HT1080 (cell line): ENCODE results near the gene CMTM2. TPM values are rescaled to one million over a fixed set of nuclear protein-coding genes. Genes with fewer than 3 reads are reported as not detected.
"Not testable (repeated sequence)": the region's sequence is repeated elsewhere in the genome, so short reads cannot be mapped to it uniquely, and the experiment has no call there.

Experiments
- DNase-seq: peaks from one replicate; pipeline ENCODE4 v3.0.0-alpha.2; 2015; ENCODE audit warnings: low read depth
- total RNA-seq: library from RNA; depleted of rRNA; stranded (reverse); fragments of >200 nt; shearing (Covaris generic); gene quantifications from 2 replicates; pipeline ENCODE4 v1.2.3, GENCODE V29; 2014

CMTM2 gene
- total RNA-seq, 1 experiment from 2014 or later: not detected

DNA sequence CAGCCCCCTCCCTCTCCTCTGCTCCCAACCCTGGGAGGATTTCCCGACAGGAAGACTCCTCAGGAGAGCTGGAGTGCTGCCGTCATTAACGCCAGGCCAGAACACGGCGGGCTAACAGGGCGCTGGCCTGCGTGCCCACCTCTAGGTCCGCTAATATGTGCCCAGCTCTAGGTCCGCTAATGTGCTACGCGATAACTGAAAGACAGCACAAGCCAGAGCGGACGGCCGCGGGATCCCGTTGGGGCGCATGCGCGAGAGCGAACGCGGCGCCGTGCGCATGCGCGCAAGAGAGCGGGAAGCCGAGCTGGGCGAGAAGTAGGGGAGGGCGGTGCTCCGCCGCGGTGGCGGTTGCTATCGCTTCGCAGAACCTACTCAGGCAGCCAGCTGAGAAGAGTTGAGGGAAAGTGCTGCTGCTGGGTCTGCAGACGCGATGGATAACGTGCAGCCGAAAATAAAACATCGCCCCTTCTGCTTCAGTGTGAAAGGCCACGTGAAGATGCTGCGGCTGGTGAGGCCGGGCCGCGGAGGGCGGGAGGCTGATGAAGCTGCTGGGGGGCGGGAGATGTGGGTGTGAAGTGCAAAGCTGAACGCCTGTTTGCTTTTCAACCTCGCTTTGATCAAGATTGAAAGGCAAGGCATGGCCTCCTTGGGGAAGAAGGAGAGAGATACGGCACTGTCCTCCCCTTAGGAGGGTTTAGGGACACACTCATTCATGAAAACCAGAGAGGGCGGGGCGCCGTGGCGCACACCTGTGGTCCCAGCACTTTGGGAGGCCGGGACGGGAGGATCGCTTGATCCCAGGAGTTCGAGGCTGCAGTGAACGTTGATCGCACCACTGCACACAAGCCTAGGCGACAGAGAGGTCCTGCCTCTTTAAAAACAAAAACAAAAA is 26.7 kb upstream of the CMTM2 start, which contains the start of gene CKLF:
Gene CKLF, plus strand, starts transcription at position 291 of the 892 bp plus-strand sequence. Its CDS starts 140 bp downstream, at position 431.
- peak; percentile 87 for DNase-seq

DNA sequence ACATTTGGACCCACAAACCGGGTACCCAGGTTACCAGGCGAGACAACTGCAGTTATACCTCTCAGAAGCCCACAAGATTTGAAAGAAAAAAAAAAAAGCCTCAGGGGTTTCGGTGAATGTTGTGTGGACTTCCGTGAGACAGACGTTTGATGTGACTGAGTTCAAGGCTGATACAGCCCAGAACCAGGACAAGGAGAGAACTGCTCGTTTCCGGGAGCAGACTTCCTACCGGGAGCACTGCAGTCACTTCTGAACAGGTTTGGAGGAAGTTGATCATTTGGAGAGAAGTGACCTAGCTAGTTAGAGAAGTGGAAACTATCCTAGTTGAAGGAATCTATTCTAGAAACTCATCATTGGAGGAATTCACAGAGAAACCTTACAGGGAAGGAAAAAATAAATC is 26.0 kb upstream of the CMTM2 start:
- no peak for DNase-seq

DNA sequence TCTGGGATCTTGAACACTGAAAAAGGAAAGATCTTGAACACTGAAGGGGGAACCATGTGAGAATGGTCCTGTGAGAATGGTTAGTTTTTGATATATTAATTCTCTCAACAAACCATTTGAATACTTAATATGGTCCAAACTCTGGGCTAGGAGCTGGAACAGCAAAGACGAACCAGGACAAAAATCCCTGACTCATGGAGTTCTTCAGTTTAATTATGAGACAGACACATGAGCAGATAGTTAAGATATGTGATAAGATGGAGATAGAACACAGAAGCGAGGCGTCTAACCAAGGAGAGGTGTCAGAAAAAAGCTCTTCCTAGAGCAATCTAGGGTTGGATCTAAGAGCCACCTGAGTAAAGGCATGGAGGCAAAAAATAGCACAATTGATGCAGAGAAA is 25.2 kb upstream of the CMTM2 start:
- no peak for DNase-seq

DNA sequence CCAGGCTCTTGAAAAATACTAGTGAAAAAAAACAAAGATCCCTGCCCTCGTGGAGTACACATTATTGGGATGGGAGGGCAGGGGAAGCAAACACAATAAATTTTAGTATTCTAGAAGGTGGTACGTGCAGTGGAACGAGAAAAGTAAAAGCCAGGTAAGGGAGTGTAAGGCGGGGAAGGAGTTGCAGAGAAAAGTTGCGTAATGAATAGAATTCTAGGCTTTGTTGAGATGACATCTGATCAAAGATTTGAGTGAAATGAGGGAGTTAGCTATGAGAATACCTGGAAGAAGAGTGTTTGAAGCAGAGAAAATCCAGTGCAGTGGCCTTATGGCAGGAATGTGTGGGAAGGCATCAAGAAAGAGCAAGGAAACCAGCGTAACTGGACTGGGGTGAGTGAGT is 24.8 kb upstream of the CMTM2 start:
- DNase-seq: no peak

DNA sequence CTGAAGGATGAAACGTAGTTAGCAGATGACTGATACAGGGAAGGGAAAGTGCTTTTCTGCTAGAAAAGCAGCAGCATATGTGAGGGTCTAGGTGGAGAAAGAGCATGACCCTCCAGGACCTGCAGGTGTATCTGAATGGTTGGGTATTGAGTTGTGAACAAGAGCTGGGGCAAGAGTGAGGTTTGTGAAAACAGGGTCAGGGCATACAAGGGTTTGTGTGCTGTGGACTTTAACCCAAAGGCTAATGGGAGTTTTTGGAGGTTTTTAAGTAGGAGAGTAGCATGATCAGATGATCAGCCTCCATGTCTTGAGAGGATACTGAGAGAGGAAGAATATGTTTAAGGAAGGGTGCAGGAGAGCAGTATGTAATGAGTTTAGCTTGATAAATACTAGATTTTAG is 19.2 kb upstream of the CMTM2 start:
- no peak for DNase-seq

DNA sequence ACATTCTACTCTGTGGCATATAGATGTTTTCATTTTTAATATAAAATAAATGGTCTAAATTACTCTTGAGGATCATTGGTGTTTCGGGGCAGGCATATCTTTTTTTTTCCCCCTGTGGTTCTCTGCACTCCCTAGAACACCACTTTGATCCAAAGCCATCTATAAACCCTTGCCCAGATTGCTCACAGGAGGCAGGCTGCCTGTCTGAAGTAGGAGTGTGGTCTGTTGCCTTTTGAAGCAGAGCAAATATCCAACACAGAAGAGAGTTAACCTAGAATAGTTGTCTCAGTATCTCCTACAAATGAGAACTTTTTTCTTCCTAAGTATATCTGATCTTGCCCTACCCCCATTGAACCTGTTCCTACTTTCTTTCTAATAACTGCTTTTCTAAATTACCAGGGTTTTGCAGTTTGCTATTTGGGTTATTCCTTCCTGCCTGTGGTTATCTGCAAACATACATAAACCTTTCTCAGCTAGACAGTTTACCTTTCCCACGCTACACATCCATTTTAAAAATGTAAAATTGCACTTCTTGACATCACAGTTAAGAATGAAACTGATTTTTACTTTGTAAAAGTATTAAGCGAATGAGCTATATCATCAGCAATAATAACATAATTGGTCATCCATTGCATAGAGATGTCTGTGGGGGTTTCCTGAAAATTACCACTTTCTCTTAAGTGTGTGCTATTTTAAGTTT is 17.7 kb upstream of the CMTM2 start:
- DNase-seq: no peak

DNA sequence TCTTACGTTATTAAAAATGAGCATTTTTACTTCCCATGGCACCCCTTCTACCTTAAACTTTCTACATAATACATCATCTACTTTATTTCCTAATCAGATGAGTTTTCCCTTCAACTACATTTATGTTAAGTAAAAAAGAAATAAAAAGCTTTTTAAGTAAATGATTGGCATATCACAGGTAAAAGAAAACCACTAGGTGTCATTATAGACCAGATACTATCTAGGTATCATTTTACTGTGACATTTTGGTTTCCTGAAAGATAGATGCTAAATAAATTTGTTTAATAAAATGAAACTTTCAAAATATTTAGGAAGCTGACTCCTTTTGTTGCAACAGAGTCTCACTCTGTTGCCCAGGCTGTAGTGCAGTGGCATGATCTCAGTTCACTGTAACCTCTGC is 16.9 kb upstream of the CMTM2 start:
- DNase-seq: no peak

DNA sequence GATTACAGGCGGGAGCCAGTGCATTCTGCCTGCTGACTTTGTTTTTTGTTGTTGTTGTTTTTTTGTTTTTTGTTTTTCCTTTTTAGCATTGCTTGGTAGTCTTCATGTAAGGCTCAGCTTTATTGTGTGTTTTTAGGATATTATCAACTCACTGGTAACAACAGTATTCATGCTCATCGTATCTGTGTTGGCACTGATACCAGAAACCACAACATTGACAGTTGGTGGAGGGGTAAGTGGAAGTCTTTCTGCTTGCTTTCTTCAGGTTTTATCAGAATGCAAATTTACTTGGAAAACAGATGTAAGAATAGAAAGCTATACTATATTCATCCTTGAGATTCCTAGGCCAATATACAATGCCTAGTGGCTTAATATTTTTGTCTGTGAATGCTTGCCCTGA is 16.3 kb upstream of the CMTM2 start:
- no peak for DNase-seq

DNA sequence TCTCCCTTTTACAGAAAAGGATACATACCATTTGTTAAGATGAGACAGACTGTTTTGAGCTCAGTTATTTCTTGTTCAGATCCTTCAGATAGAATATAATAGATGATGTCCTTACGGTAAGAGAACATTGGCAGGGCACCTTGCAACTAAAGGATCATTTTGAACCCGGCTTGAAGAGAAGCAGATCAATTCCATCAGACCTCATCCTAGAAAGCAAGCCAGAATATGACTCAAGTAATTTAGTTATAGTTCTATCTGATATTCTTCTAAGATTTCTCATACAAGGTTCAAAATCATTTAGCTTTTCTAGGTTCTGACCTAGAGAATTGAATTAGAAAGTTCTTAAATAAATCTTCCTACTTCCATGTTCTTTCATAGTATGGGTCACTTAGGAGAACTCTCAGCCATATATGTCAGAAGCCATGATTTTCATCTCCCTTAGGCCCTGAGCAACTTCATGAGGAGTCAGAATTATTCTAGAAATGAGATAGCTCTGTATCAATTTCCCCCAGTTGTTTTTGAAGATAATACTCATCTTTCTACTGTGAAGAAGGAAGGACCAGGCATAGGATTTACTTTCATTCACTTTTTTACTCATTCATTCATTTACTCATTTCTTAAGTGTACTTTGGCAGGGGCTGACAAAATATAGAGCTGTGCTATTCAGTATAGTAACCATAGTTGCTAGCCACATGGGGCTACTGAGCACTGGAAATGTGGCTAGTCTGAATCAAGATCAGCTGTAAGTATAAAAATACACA is 15.5 kb upstream of the CMTM2 start:
- DNase-seq: no peak

DNA sequence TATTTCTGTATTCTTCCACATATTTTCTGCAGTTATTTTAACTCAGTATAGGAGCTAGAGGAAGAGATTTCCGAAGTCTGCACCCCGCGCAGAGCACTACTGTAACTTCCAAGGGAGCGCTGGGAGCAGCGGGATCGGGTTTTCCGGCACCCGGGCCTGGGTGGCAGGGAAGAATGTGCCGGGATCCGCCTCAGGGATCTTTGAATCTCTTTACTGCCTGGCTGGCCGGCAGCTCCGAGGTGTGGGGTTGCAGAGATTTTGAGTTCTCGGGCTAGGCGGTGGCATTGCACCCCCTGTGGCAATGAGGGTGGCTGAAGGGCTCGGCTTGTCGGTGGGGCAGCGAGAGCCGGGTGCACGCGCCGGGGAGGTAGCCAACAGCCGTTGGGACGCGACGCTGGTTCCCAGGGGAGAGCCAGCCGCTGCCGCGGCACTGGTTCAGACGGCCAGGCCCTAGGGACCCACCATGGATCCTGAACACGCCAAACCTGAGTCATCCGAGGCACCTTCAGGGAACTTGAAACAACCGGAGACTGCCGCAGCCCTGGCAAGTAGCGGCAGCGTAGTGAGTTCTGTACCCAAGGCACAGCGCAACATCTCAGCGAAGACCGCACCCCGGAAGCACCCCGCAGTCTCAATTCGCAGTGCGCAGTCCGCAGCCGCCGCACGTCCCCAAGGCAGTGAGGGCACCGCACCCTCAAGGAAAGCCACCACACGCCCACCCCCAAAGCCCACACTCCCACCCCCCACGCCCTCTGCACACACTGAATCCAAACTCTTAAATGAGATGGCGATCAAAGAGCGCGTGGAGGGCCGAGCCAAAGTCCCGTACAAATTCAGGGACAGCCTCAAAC is 13.0 kb upstream of the CMTM2 start, which contains the start of gene CMTM1:
Gene CMTM1, plus strand, starts transcription at position 389 of the 851 bp plus-strand sequence. Its CDS starts 75 bp downstream, at position 464.
- no peak for DNase-seq

DNA sequence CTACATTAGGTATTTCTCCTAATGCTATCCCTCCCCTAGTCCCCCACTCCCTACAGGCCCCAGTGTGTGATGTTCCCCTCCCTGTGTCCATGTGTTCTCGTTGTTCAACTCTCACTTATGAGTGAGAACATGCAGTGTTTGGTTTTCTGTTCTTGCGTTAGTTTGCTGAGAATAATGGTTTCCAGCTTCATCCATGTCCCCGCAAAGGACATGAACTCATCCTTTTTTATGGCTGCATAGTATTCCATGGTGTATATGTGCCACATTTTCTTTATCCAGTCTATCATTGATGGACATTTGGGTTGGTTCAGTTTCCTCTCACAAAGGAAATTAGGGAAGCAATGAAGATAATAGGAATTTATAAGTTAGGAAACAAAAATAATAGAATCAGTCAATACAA is 12.0 kb upstream of the CMTM2 start:
- DNase-seq: not testable (repeated sequence)

DNA sequence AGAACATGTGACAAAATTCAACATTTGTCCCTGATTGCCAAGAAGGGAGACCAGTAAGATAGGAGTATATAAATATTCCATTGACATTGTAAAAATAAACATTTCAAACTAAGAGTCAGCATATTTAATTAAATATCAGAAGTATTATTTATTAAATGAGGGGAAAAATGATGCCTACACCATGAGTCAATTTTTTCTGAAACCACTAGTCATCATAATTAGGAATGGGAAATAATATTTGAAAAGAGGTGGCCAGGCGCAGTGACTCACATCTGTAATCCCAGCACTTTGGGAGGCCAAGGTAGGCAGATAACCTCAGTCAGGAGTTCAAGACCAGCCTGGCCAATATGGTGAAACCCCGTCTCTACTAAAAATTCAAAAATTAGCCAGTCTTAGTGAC is 10.9 kb upstream of the CMTM2 start:
- no peak for DNase-seq

DNA sequence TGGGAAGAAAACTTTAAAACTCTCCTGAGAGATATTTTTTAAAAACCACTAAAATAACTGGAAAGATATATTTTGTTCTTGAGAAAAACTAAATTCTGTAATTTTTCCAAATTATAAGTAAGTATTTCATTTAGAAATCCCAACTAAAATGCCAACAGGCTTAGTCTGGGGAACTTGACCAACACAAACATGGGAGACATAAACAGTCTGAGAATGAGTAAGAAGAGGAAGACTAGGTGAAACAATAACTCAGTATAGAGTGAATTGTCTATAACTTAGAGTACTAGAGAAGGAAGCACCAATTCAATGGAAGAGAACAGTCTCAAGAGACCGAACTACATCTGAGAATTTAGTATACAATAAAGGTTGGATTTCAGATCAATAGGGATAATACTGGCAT is 10.1 kb upstream of the CMTM2 start:
- DNase-seq: no peak

DNA sequence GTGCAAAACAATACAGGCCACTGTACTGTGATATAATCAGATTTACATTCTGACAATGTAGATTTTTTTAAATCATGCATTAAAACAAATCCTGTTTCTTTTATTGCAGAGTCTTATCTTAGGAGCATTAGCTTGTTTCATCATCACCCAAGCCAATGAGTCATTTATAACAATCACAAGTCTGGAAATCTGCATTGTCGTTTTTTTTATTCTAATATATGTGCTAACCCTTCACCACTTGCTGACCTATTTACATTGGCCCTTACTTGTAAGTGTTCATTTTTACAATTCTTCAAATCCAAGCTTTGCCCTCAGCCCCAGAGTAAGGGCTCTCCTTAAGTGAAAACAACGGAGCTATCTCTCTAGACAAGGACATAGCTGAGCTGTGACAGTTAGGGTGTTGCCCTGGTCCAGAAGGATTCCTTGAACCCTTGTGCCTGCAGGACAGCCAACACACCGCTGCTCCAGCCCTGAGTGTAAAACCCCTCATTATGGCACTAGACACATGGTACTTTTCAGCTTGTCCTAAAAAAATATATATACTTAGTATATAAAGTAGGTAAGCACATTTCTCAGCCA is 9.3 kb upstream of the CMTM2 start:
- DNase-seq: peak; percentile 55

DNA sequence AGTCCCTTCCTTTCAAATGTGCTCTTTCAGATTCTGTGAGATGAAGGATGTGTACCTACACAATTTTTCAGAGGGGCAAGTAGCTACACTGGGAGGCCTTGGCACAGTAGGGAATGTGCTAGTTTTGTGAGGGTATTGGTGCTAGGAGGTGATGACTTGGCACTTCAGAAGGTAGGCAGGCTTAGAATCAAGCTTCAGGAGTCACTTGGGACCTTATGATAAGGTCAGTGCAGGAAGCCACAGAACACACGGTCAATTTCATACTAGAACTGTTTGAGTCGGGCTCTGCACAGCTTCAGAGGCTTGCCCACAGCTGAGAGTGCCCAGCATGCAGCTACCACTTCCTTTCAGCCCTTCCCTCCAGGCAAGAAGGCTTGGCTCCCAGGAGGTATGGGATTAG is 6.9 kb upstream of the CMTM2 start:
- no peak for DNase-seq

DNA sequence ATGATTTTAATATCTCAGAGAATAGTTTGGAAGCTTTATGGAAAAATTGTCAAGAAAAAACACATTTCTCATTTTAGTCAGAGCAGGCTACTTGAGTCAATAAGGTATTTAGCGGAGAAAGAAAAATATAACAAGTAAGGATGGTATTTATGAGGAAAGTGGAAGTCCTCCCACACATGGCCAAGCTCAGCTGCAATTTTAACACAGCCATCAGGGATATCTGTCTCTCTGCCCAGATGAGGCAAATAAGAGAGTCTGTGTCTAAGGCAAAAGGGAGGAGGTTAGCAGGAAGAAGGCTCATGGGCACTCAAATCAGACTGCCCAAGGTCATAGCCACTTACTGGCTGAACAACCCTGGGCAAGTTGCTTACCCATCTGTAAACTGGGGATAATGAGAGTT is 5.2 kb upstream of the CMTM2 start:
- no peak for DNase-seq

DNA sequence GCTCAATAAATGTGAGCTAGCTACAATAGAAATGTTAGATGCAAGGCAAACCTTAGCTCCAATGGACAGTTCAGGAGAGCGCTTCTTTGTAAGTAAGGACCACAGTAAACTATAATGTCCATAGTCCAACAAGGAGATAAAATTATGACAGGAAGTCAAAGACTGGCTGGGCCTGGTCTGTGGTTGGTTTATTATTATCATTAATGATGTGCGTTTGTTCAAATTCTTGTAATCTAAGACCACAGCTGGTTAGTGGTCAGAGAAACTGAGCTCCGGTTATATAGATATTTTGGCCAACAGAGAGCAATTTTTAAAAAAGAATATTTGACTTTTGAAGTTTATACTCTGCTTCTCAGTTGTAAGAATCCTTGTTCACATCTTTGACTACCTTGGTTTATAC is 4.7 kb upstream of the CMTM2 start:
- DNase-seq: no peak

DNA sequence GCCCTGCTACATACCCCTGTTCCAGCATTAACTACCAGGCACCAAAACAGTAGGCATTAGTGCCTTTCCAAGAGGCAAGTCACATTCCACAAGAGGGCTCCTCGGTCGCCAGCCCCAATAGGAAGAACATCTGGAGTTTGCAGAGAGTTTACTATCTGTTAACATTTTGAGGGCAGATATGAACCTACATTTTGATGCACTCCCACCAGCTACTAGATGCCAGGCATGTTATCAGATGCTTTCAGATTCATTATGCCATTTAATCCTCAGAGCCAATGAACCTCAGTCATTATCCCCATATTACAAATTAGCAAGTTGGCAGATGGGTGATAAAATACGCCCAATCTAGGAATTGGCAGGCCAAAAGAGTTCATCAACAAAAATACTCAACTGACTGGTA is 4.2 kb upstream of the CMTM2 start:
- no peak for DNase-seq

DNA sequence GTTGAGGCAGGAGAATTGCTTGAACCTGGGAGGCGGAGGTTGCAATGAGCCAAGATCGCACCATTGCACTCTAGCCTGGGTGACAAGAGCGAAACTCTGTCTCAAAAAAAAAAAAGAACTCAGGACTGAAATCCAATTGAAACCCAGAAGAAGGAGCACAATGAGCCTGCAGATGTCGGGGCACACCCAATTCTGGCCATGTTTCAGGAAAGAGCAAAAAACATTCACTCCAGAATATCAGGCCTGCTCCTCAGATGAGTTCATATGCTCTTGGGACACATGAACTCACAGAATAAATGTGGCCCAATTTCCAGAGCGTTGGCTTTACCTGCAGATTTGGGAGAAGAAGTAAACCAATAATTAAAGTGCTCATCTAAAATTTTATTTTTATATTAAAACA is 3.0 kb upstream of the CMTM2 start:
- no peak for DNase-seq

DNA sequence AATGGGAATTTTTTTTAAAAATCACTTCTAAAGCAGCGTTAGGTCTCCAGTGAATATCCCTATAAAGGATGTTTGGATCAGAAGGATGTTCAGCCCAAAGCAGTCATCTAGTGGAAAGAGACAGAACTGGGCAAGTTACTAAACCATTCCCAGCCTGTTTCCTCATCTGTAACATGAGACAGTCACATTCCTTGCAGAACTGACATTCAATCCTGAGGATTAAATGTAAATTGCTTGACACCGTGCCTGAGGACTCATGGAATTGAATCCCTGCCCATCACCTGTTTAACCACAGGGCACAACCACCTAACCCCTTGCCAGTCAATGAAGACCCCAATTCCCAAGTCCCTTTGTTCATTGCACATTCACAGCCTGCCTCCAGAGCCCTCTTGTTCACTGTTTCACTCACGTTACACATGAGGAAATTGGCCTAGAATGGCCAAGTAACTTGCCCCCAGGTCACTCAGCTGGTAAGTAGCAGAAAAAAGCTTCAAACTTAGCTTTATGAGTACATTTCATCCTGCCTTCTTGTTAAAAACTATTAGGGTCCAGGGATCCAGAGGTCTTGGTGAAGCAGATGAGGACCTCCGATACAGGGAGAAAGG is 1.4 kb downstream of the CMTM2 start:
- peak; percentile 75 for DNase-seq
